HG02938 (cell line): Measurements from ENCODE around the gene OR4B1.
"Not testable (repeated sequence)": the region's sequence is repeated elsewhere in the genome, so short reads cannot be mapped to it uniquely, and the experiment has no call there.

Experiments used
- ATAC-seq: cut with Tn5 transposase; IDR thresholded peaks from one replicate; pipeline ENCODE4 v1.9.1; 2021; ENCODE audit warnings: mild to moderate bottlenecking, moderate library complexity; ENCODE audit not compliant: unreplicated experiment

The OR4B1 gene, protein sequence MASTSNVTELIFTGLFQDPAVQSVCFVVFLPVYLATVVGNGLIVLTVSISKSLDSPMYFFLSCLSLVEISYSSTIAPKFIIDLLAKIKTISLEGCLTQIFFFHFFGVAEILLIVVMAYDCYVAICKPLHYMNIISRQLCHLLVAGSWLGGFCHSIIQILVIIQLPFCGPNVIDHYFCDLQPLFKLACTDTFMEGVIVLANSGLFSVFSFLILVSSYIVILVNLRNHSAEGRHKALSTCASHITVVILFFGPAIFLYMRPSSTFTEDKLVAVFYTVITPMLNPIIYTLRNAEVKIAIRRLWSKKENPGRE

DNA sequence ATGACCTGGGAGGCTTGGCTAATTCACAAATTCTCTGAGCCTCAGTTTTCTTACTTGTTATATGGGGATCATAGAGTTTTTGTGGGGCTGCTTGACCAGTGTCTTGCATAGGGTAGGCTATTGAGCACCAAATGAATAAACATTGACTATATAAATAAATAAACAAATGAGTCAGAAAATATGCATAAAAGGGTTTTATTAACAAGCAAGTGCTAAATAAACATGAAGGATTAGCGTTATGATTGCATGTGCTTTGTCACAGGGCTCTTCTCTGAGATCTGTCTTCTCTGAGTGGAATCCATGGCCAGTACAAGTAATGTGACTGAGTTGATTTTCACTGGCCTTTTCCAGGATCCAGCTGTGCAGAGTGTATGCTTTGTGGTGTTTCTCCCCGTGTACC is at the start of gene OR4B1:
TSS of gene OR4B1 (plus strand) at position 301 of the 400 bp plus-strand sequence. CDS start at position 301, 0 bp downstream.
- no peak for ATAC-seq

DNA sequence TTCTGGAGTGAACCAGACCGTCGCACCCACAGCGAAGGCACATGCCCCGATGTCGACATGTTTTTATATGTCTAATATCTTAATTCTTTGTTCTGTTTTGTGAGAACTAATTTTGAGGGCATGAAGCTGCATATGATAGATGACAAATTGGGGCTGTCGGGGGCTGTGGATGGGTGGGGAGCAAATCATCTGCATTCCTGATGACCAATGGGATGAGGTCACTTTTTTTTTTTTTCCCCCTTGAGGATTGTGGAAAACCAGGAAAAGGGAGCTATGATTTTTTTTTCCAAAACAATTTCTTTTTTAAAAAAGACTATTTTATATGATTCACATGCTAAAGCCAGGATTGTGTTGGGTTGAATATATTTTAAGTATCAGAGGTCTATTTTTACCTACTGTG is 49.2 kb upstream of the OR4B1 start:
- no peak for ATAC-seq

DNA sequence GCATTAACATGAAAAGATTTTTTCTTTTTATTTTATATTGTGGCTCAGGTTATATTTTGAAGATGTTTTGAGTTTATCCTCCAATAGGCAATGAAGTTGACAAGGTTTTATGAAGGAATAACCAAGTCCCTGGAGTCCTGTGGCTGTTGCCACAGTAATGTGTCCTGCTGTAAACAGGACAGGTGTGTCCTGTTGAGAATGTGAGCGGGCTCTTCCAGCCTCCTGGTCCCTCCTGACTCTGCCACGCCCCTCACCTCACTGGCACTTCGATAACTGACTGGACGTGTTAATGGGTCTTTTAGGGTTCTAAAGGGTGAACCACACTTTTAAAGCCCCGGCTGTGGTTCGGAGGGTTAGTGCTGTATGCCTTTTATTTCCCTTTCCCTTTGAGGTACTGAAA is 47.8 kb upstream of the OR4B1 start:
- ATAC-seq: no peak

DNA sequence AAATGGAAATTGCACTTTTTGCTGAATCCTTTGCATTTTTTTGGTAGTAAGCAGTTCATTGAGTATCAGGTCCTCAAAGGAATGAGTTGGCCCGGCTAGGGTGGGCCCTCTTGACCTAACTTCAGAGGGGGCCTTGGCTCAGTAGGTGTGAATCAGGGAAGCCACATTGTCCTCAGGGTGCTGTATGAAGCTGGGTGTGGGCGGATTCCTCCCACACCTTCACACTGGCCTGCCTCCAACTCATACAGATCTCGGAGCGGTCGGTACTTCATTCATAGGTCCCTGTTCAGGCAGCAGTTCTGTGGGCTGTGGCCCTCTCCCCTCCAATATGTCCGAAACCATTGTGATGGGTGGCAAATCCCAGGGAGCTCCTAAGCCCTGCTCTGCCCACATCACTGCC is 47.4 kb upstream of the OR4B1 start:
- ATAC-seq: no peak

DNA sequence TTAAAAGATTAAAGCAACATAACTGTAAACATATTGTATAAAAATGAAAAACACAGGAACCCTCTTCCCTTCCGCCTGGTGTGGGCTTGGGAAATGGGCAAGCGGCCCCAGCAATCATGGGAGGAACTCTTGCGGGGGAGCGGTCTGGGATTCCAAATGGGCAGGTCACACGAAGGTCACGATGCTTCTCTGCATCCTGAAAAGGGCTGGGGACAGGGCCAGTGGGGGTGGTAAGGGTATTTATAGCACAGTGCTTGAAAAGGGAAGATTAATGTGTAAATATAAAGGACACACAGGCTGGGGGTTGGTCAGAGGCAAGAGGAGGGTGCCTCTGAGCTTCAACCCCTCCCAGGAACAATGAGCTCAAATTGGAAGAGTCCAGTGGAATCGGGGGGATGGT is 46.9 kb upstream of the OR4B1 start:
- no peak for ATAC-seq

DNA sequence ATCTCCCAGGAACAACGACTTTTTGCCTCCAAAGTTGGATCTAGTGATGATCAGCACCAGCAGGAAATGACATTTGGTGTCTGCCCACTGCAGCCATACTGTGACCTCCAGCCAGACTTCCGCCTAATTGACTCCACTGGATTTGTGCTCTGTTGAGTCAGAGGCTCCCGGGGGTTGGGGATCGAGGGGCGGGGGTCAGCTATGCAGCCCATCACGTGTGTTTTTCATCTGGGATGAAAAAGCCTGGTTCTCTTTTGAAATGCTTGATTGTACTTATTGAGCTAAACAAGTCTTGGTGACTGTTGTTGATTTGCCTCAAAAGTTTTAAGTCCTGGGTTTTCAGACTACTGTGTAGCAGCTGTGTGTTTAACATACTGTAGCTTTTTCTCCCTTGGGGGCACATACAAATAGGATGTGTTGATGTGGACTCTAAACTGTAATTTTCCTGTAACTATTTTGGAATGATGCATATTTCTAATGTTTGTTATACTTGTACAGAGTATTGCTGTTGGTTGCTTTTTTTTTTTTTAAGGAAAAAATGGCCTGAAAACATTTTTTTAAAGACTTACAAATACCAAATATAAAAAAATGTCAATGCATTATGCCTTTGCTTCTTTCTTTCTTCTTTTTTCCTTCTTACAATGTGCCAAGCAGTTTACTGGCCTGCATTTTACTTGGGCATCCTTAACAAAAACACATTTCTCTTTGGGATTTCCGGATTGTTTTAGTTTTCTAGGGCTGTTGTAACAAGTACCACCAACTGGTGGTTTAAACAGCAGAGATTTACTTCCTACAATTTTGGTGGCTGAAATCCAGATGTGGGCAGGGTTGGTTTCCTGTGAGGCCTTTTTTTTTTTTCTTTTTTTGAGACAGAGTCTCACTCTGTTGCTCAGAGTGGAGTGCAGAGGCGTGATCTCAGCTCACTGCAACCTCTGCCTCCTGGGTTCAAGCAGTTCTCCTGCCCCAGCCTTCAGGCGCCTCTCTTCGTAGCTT is 46.1 kb upstream of the OR4B1 start:
- no peak for ATAC-seq

DNA sequence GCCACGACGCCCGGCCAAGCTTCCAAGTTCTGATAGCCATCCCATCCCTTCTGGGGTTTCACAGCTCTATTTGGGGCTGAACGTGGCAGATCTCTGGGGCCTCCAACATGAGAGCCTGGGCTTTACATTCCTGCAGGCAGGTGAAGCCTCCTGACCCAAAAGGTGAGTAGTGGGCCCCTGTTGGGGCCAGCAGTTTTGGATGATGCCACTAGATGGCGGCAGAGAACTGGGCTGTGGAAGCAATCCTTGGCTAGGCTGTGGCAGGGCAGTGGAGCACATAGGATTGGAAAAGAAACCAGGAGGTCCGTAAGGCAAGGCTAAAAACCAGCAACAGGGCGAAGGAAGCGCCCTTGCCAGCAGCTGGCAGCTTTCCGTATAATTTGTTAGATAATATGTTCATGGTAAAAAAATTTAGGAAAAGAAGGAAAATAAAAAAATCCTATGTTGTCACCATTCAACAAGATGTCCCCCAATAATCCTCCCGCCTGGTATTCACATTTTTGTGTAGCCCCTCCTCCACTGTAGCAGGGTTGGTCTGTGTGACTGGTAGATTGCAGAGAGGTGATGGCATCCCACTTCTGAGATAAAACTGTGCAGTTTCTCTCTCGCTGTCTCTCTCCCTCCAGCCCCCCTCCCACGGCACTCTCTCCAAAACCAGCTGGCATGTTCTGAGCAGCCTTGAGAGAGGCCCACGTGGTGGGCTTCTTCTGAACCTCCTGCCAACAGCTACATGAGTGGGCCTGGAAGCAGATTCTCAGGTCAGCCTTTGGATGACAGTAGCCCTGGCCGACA is 43.6 kb upstream of the OR4B1 start:
- peak; percentile 52 for ATAC-seq

DNA sequence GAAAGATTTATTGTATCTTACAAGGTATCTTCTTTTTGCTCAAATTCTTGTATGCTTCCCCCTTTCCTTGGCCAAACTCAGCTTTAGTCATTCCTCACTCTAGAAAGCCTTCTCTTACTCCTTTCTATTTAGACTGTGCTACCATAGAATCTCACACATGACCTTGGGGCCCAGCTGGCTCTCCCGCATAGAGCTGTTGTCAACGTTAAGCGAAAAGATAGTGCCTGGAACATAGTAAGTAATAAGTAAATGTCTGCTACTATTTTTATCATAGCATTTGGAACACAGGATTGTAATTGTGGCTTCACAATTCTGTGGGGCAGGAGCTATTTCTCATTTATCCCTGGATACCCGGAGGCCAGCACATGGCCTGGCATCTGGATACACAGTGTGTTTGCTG is 38.9 kb upstream of the OR4B1 start:
- ATAC-seq: no peak

DNA sequence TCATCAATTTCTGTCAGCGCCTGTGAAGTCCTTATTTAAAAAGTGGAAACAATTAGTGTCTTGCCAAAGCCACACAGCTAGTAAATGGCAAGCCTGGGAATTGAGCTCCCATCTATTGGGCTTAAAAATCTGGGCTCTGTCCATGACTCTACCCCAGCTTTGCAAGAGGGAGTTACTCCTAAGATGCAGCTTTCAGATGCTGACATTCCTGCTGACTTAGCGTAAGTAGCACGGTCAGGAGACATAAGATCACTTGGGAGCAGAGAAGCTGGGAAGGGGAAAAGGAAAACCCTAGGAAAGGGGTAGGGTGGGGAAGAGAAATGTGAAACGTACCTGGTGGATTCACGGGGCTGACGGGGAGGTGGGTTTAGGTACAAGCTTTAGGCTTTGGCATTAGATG is 36.0 kb upstream of the OR4B1 start:
- ATAC-seq: no peak

DNA sequence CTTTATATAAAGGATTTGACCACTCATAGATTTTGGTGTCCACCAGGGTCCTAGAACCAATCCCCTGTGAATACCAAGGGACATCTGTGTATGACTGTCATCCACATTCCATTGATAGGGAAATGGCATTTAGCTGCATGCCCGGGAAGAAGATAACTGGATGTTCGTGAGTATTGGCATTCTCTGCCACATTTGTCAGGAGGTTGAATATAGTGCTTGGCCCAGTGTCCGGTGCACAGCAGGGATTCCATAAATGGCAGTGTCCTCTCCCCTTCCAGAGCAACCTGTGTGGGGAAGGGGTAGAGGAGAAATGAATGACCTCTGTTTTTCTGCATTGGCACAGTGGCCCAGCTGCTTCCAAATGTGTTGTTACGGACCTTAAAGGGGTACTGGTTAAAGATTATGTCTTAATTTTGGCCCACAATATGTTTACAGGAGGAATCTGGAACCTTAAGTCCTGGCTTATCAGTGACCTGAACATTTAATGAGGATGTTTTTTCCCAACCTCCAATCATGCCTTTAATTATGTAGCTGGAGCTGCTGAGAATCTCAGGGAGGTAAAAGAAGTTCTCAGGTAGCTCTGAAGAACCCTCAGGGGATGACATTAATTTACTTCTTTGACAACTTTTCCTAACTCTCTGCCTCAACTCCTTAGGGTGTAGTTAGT is 33.6 kb upstream of the OR4B1 start:
- ATAC-seq: no peak

DNA sequence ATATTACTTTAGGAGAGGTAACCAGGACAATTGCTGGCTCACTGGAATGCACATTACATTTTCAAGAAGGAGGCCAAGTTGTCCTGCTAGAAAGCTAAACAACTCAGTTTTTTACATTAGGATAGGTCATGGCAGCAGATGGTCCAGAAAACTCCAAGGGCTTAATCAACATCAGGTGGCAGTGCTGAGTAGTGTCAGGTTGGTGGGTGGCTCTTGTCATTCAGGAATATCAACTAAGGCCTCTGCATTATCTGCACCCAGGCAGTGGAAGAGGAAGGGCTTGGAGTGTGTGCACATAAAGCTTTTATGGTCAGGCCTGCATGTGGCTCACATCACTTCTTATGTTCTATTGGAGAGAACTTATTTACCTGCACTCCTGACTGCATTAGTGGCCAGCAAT is 32.2 kb upstream of the OR4B1 start:
- ATAC-seq: no peak

DNA sequence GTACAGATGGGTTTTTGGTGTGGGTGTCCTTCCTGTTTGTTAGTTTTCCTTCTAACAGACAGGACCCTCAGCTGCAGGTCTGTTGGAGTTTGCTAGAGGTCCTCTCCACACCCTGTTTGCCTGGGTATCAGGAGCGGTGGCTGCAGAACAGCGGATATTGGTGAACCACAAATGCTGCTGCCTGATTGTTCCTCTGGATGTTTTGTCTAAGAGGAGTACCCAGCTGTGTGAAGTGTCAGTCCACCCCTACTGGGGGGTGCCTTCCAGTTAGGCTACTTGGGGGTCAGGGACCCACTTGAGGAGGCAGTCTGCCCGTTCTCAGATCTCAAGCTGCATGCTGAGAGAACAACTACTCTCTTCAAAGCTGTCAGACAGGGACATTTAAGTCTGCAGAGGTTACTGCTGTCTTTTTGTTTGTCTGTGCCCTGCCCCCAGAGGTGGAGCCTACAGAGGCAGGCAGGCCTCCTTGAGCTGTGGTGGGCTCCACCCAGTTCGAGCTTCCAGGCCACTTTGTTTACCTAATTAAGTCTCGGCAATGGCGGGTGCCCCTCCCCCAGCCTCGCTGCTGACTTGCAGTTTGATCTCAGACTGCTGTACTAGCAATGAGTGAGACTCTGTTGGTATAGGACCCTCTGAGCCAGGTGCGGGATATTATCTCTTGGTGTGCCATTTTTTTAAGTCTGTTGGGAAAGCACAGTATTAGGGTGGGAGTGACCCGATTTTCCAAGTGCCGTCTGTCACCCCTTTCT is 25.5 kb upstream of the OR4B1 start:
- ATAC-seq: not testable (repeated sequence)

DNA sequence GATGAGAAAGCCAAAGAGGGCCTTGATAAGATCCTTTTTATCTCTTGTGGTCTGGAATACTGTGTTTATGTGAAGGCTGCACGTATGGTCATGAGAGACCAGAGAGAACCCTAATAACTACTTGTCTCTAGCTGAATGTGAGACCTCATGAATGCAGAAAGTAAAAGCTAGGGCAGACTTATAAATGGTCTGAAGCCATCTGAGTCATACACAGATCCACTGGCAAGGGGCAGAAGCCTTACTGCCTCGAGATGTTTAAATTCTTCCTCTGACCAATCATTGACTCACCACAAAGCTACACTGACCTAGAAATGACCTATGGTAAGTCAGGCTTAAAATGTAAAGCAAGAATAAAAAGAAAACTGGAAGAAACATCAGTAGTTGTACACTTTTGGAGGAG is 22.7 kb upstream of the OR4B1 start:
- ATAC-seq: no peak

DNA sequence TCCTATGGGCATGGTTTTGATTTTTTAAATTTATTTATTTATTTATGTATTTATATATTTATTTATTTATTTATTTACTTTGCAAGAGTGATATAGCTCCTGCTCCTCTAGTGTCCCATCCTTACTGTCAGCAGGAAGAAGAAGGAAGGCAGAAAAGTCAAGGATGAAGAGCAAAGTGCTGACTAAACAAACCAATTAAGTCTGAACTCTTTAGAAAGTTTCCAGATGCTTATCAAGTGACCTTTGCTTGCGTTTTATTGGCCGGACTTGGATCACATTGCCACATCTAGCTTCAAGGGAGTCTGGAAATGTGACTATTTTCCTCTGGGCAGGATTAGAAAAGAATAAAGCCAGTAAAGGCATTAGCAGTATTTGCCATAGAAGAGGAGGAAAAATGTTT is 8.7 kb upstream of the OR4B1 start:
- no peak for ATAC-seq

DNA sequence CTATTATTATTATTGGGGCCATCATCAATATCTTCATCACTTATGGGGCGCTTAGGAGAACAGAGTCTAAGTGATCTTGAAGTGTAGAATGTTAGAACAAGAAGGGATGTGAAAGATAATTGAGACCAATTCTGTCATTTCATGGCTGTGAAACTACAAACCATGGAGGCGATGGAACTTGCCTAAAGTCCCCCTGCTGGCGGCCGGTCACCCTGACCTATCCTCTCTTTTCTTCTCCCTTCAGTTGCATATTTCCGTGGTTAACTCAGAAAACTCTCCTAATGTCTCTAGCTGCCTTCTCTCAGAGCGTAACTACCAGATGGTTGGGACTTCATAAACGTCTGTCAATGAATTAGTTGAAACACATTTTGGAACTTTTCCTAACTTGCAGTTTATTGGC is 6.6 kb upstream of the OR4B1 start:
- ATAC-seq: no peak

DNA sequence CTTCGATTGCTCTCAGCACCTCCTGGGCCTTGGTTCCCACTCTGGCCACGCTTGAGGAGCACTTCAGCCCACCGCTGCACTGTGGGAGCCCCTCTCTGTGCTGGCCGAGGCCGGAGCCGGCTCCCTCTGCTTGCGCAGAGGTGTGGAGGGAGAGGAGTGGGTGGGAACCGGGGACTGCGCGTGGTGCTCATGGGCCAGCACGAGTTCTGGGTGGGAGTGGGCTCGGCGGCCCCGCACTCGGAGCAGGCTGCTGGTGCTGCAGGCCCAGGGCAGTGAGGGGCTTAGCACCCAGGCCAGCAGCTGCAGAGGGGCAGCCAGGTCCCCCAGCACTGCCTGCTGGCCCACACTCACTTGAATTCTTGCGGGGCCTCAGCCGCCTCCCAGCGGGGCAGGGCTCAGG is 12.2 kb downstream of the OR4B1 start:
- no peak for ATAC-seq

DNA sequence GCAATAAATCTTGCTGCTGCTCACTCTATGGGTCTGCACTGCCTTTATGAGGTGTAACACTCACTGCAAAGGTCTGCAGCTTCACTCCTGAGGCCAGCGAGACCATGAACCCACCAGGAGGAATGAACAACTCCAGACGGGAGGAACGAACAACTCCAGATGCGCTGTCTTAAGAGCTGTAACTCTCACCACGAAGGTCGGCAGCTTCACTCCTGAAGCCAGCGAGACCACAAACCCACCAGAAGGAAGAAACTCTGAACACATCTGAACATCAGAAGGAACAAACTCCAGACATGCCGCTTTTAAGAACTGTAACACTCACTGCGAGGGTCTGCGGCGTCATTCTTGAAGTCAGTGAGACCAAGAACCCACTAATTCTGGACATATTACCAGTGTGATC is 13.4 kb downstream of the OR4B1 start:
- ATAC-seq: not testable (repeated sequence)

DNA sequence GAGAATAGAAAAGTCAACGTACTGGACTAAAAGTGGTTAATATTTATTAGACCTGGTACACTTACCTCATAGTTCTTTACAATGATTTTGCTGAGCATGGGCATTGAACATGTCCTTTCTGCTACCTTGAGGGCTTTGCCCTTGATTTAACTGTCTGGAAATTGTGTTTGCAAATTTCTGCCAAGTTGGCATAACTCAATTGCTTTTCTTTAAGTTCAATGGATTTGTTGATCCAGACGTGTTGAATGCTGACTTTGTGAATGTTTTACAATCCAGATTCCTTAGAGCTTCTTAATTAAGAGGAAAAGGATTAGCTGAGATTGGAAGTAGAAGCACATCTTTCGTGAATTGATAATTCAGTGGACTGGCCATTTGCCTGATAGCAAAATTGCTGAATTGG is 21.1 kb downstream of the OR4B1 start:
- ATAC-seq: no peak

DNA sequence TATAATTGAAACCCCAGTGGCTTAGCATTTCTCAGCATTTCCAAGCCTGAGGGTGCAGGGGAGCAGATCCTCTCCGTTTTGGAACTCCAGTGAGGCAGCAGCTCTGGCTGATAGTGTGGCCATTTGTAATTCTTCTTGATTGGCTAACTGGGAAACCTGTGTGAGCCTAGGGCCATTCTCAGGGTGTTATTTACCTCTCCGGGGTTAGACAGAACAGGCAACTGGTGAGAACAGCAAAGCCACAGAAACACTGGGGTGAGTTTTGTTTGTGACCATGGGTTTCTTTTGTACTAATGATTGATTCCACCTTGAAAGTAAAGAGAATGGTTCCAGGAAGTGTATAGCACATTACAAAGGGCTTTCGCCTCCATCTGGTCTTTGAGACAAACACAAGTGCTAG is 25.9 kb downstream of the OR4B1 start:
- ATAC-seq: no peak

DNA sequence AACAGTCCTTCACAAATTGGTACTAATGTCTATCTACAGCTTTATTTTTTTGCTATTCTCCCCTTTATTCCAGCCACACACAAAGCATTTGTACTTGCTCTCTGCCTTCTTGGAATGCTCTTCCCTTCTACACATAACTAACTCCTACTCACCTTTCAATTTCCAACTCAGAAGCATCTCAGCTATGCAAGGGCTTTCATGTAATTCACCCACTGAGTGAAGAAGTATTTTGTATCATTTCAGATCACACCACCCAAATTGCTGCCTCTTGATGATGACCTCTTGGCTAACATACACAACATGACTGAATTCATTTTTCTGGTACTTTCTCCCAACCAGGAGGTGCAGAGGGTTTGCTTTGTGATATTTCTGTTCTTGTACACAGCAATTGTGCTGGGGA is 28.2 kb downstream of the OR4B1 start, which contains the start of gene OR4X2:
TSS of gene OR4X2 (plus strand) at position 301 of the 400 bp plus-strand sequence. CDS start at position 301, 0 bp downstream.
- ATAC-seq: no peak
